ENCODE measurements around the gene BMP7. TPM values are rescaled to one million over a fixed set of nuclear protein-coding genes. Genes with fewer than 3 reads are reported as not detected.

BMP7 gene
- total and polyA plus RNA-seq, 2 of the 13 experiments (the other 11 are each of a cell fraction or from before 2014, with no cell fraction given): not detected

GRCh38 chr20:57130160-57130772, 136.2 kb downstream of the BMP7 start (continued):
- TF ChIP-seq HDAC6 (IDR thresholded peaks at IDR 0.05; ENCODE audit: low read depth, low read length) (no peak), THAP11 (CRISPR knock-in tag; IDR thresholded peaks at IDR 0.05) (peak; percentile 80), BHLHE40 (IDR thresholded peaks at IDR 0.05; ENCODE audit: low read length) (peak; percentile 82; the same call in 1 of the 2 replicates), USF2 (IDR thresholded peaks at IDR 0.05; ENCODE audit: low read depth, low read length) (peak; percentile 78), USF2 (CRISPR knock-in tag; IDR thresholded peaks at IDR 0.05; ENCODE audit: borderline replicate concordance) (peak; percentile 95), NFE2L2 (IDR thresholded peaks at IDR 0.05; ENCODE audit: low read length) (peak; percentile 34), ZNF207 (IDR thresholded peaks at IDR 0.05; ENCODE audit: borderline replicate concordance) (no peak), TIGD3 (CRISPR knock-in tag; IDR thresholded peaks at IDR 0.05; ENCODE audit: borderline replicate concordance) (no peak), ELF1 (CRISPR knock-in tag; IDR thresholded peaks at IDR 0.05) (peak; percentile 54), RFXAP (CRISPR knock-in tag; IDR thresholded peaks at IDR 0.05; ENCODE audit: borderline replicate concordance) (no peak; the same call in 1 of the 2 replicates), ZBTB34 (CRISPR knock-in tag; IDR thresholded peaks at IDR 0.05) (0 out of 2 replicates have a peak, but pooled peaks have one; percentile 42), FUBP1 (CRISPR knock-in tag; IDR thresholded peaks at IDR 0.05; ENCODE audit: borderline replicate concordance) (peak; percentile 96; the same call in 1 of the 2 replicates), BRD4 (CRISPR knock-in tag; IDR thresholded peaks at IDR 0.05) (no peak), ZNF549 (CRISPR knock-in tag; IDR thresholded peaks at IDR 0.05) (no peak), NR2F6 (IDR thresholded peaks at IDR 0.05) (peak; percentile 57; the same call in 1 of the 2 replicates), NR2F6 (CRISPR knock-in tag; IDR thresholded peaks at IDR 0.05) (peak; percentile 68; the same call in 1 of the 2 replicates), ZNF563 (CRISPR knock-in tag; IDR thresholded peaks at IDR 0.05) (peak; percentile 90), ZNF550 (CRISPR knock-in tag; IDR thresholded peaks at IDR 0.05; ENCODE audit: borderline replicate concordance) (no peak), ZSCAN22 (CRISPR knock-in tag; IDR thresholded peaks at IDR 0.05) (no peak), ZNF552 (CRISPR knock-in tag; IDR thresholded peaks at IDR 0.05; ENCODE audit: borderline replicate concordance) (peak; percentile 67; the same call in 1 of the 2 replicates), ZNF776 (CRISPR knock-in tag; IDR thresholded peaks at IDR 0.05) (no peak), ATF5 (CRISPR knock-in tag; IDR thresholded peaks at IDR 0.05; ENCODE audit: low read depth) (no peak), ZFP82 (CRISPR knock-in tag; IDR thresholded peaks at IDR 0.05; ENCODE audit: borderline replicate concordance) (peak; percentile 18; the same call in 1 of the 2 replicates)
